ENCODE results near the gene OFD1.
"Not testable (repeated sequence)": the region's sequence is repeated elsewhere in the genome, so short reads cannot be mapped to it uniquely, and the experiment has no call there.

The OFD1 gene

DNA sequence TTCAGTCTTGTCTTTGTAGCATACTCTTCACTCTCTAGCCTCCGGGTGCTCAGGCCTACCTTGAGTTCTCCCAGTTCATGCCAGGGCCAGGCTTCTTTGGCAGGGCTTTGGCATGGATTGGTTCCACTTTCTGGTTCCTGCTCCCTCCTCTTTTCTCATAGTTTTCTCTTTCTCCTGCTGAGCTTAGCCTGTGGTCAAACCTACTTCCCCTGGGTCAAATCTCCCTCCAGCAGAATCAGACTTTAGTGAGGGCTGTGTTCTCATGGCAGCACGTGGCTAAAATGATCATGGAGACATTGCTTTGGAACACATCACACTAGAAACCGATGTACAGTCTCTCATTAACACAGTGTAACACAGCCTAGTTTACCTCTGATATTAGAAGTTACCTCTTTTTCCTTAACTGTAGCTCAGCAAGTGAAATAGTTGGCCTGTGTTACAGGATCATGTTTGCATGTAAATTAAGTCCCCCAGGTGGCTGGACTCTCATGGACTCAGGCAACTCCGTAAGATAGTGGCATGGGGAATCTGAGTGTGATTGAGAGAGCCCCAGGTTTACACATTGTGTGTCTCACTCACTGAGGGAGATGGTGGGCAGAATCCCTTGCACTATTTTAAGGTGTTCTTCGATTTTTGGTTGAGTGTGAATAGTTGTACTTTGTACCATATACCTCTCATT is 32.3 kb upstream of the OFD1 start:
- no peak for DNase-seq (ENCODE audit: low read depth, low spot score)

- no peak for DNase-seq (ENCODE audit: low read depth, low spot score)
Observed at GRCh38 chrX:13703135-13703534, 31.4 kb upstream of the OFD1 start.

GRCh38 chrX:13703589-13703988 is 31.0 kb upstream of the OFD1 start:
- DNase-seq (ENCODE audit: low read depth, low spot score), result no peak

DNA sequence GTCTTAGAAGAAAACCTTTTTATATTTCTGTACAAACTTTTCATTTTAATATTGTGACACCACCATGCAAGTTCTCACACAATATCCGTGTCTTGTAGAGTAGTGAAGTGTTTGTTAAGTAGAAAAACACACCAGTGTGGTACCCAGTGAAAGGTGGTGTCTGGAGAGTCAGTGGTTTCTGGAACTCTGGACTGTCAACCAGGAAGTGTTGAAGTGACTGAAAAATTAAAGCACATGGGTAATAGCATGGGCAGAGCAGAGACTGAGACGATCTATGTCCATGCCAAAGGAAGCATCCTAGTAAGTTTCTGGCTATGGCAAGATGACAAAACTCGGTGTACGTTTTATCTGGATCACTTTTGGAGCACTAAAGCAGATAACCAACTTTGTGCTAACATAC is 23.4 kb upstream of the OFD1 start:
- DNase-seq (ENCODE audit: low read depth, low spot score), result no peak

DNA sequence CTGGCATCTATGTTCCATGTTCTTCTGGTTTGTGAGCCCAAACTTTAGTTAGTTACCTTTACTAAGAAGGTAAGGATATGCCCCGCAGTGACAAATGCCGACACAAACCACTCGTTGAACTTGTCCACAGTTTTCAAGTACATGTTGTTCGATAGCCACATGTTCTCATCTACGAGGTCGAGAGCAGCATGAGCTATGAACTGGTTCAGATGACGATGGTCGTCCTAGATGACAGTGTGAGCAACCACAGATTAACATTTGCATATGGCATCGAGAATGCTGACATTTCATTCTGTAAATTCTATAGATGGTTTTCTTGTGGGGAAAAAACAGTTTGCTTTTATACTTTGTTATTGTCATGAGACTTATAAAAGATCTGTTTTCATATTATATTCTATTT is 18.1 kb upstream of the OFD1 start:
- DNase-seq (ENCODE audit: low read depth, low spot score), result no peak

DNA sequence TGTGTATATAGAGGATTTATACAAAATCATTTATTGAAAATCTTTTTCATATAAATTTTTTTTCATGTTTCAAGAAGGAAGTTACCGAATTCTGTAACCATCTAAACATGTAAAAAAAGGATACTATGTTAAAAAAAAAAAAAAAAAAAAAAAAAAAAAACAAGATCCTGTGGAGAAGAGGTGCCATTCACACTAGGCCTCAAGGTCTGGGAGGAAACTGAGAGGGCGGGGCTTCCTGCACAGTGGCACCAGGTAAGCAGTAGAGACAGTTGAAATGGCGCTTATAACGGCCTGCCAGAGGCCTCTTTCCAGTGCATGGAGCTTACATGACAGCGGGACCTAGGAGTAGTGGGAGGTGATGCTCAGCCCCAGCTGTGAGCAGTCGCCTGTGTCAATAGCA is 17.6 kb upstream of the OFD1 start:
- no peak for DNase-seq (ENCODE audit: low read depth, low spot score)

GRCh38 chrX:13717700-13718472 is 16.7 kb upstream of the OFD1 start:
- DNase-seq (ENCODE audit: low read depth, low spot score), result no peak

DNA sequence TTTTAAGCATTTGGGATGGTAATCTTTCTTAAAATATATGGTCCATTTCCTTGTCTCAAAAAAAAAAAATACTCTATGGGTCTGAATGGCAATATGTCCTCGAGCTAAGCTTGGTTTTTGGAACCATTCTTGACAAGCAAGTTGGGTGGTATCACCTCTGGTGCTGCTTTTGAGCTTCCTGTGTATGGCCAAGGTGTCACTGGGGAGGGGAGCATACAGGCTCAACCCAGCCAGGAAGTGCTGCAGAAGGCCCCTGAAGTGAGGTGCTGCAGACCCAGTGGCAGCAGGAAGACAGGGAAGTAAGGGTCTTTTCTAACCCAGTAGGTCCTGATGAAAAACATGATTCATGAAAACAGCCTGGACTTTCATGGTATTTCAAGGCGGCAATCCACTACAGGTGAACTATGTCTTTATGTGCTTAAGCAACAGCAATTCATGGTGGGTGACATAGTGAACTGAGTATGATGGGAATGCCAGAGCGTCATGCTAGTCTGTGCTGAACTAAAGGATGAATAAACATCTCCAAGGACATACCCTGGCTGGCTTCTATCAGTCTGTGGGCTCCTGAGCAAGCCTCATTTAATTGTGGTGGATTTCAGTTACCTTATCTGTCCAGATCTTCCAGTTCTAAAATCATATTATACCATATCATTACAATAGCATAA is 15.2 kb upstream of the OFD1 start:
- DNase-seq (ENCODE audit: low read depth, low spot score), result no peak

DNA sequence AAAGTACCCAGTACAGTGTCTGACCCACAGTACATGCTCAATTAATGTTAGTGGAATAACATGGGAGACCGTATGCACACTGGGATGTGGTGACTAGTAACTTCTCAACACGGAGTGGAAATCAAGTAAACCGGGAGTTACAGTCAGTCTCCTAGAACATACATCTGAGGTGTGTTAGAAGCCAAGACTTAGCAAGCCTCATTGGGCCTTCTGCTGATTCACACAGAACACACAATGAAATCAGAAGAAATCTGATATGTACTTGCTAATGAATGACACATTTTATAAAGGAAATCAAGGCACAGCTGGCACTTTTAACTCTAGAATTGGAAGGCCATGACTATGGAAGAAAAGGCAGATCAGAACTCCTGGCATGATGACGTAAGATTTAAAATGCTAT is 13.2 kb upstream of the OFD1 start:
- no peak for DNase-seq (ENCODE audit: low read depth, low spot score)

- no peak for DNase-seq (ENCODE audit: low read depth, low spot score)
Observed at GRCh38 chrX:13721819-13722519, 12.6 kb upstream of the OFD1 start.

DNA sequence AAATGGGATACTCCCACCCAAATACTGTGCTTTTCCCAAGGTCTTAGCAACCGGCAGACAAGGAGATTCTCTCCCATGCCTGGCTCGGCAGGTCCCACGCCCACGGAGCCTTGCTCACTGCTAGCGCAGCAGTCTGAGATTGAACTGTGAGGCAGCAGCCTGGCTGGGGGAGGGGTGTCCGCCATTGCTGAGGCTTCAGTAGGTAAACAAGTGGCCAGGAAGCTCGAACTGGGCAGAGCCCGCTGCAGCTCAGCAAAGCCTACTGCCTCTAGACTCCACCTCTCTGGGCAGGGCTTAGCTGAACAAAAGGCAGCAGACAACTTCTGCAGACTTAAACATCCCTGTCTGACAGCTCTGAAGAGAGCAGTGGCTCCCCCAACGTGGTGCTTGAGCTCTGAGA is 9.7 kb upstream of the OFD1 start:
- DNase-seq (ENCODE audit: low read depth, low spot score), result not testable (repeated sequence)

DNA sequence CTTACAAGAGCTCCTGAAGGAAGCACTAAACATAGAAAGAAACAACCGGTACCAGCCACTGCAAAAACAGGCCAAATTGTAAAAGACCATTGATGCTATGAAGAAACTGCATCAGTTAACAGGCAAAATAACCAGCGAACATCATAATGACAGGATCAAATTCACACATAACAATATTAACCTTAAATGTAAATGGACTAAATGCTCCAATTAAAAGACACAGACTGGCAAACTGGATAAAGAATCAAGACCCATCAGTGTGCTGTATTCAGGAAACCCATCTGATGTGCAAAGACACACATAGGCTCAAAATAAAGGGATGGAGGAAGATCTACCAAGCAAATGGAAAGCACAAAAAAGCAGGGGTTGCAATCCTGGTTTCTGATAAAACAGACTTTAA is 8.0 kb upstream of the OFD1 start:
- not testable (repeated sequence) for DNase-seq (ENCODE audit: low read depth, low spot score)

DNA sequence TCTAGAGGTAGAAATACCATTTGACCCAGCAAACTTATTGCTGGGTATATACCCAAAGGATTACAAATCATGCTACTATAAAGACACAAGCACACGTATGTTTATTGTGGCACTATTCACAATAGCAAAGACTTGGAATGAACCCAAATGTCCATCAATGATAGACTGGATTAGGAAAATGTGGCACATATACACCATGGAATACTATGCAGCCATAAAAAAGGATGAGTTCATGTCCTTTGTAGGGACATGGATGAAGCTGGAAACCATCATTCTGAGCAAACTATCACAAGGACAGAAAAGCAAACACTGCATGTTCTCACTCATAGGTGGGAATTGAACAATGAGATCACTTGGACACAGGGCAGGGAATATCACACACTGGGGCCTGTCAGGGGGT is 4.0 kb upstream of the OFD1 start:
- DNase-seq (ENCODE audit: low read depth, low spot score), result not testable (repeated sequence)

DNA sequence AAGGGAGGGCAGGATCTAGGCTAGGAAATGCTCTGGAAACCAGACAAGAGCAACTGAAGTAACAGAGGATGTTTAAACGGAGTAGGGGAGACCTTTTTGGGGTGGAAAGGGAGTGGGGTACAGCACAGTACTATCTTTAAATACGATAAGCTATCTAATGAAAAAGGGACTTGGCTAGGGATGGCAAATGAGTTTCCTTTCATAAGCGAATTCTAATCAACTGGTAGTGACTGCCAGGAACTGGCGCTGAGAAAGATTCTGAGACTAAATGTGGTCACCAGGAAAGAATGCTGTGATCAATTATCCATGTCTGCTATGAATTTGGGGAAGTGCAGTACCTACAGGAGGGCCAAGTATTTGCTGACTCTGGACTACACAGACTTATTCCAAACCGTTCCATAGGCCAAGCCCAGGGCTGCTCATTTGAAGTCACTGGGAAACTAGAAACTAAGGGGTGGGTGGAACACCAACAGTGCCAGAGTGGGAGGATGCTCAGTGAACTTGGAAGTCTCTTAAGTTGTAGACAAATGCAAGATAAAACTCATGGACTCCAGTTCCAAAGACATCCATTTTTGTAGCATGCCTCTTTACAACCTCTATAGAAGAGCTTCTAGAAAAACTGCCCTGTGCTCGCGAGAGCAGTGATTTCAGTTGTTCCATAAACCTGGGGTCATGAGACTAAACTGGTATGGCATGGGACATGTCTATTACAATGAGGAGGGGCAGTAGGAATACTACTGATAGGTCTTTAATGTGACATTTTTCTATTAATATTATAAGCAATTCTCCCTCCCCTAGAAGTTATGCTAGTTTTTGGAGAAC is 2.1 kb upstream of the OFD1 start:
- no peak for DNase-seq (ENCODE audit: low read depth, low spot score)

GRCh38 chrX:13733506-13733905 is 1.0 kb upstream of the OFD1 start:
- DNase-seq (ENCODE audit: low read depth, low spot score), result no peak

DNA sequence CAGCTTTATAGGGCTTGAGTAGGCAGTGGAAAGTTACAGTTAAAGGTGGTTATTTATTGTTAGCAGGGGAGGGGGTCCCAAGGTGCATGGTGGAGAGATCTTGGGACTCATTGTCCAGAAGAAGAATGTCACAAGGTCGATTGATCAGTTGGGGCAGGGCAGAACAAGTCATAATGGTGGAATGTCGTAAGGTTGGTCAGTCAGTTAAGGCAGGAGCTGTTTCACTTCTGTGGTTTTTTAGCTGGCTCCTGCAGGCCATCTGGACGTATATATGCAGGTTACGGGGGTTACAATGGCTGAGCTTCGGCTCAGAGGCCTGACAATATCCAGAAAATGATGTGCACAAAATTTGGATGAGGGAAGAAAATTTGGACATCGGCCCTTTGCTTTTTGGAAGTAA is 7.1 kb downstream of the OFD1 start:
- DNase-seq (ENCODE audit: low read depth, low spot score), result no peak

GRCh38 chrX:13742397-13743176 is 8.0 kb downstream of the OFD1 start:
- DNase-seq (ENCODE audit: low read depth, low spot score), result no peak

GRCh38 chrX:13747836-13748235 is 13.3 kb downstream of the OFD1 start:
- no peak for DNase-seq (ENCODE audit: low read depth, low spot score)

GRCh38 chrX:13748486-13748885 is 13.9 kb downstream of the OFD1 start:
- DNase-seq (ENCODE audit: low read depth, low spot score), result no peak

DNA sequence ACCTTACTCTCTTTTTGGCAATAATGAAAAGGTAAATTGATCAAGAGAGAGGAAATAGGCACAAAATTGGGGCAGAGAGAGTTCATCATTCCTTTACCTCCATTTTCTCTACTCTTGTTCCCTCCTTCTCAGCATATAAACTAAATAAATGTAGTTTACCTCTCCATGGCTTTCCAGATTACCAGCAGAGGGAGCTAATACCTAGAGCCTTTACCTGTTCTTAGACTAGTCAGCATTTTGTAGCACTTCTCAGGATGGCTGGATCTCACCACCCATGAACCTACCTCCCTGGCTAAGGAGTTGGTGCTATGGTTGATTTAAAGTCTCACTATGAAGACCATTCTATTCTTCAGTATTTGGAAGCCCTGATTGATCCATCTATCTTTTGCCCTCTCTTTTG is 15.7 kb downstream of the OFD1 start:
- no peak for DNase-seq (ENCODE audit: low read depth, low spot score)

DNA sequence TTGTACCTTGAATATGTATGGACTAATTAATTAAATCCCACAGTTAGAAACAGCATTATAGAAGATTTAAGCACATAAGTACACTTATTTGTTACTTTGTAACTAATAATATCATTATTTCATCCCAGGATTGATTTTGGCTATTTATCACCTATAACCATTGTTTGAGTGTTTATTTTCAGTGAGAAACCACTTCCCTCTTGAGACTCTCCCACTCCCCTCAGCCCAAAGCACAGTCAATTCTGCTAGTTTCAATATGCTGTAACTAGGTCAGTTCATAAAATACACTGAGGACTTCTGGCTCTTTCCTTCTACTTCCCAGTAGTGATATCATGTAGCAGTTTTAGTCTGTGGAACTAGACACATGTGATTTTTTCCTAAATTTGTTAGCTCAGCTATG is 16.3 kb downstream of the OFD1 start:
- DNase-seq (ENCODE audit: low read depth, low spot score), result no peak

Measured in activated naive CD8-positive, alpha-beta T cell treated with anti-CD3 and anti-CD28 coated beads, Interleukin-2, amount 50 U/mL, for 16 hours (primary cell).